ENCODE data around the gene TUB. TPM values are rescaled to one million over a fixed set of nuclear protein-coding genes. Genes with fewer than 3 reads are reported as not detected.

Gene TUB
- total RNA-seq, 1 experiment from 2014 or later = under 0.01 TPM

DNA sequence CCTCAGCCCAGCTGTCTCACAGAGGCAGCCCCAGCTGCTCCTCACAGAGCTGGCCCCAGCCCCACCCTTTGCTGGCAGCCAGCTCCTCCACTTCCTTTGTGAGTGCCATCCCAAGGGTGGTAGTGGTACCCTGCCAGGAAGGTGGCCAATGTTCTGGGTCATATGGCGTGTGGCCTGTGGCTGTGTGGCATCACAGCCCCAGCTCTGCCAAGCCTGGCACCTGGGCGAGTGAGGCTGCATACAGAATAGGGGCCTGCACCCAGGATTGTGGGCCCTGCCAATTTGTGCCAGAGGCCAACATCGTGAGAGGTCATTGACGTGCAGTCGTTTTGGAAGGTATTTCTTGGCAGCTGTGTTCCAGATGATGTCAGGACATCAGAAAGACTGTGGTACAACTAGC lies 10.7 kb downstream of the TUB start:
- no peak for DNase-seq (ENCODE audit: low read depth)

DNA sequence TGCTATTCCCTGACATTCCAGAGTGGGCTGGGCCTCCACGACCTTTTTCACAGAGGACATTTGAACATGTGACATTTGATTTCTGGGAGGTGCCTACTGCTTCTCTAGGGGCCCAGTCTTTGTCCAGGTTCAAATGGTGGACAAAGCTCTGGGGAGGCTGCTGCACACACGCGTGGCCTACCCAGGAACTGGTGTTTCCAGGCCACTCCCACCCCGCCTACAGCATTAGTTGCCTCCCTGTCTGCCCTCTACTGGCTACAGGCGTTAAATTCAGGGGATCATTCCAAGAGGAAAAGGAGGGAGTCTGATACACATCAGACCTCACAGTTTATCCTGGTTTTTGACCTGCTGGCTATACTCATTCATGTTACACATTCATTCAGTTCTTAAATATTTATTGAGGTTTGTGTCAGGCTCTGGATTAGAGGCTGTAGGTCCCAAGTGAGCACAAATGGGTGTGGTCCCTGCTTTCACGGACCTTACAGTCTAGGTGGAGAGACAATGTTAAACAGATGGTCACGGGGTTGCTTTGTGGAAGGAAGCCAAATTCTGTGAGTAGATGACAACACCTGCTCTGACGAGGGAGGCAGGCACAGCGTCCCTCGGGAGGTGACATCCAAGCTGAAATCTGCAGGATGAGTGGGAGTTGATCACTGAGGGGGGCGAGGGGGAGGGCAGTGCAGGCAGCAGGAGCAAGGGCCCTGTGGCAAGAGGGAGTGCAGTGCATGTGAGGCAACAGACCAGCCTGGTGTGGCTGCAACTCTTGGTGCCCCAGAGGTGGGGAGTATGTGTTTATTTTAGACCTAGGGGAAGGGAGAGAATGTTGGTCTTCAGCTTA lies 11.8 kb downstream of the TUB start:
- peak; percentile 64 for DNase-seq (ENCODE audit: low read depth)

DNA sequence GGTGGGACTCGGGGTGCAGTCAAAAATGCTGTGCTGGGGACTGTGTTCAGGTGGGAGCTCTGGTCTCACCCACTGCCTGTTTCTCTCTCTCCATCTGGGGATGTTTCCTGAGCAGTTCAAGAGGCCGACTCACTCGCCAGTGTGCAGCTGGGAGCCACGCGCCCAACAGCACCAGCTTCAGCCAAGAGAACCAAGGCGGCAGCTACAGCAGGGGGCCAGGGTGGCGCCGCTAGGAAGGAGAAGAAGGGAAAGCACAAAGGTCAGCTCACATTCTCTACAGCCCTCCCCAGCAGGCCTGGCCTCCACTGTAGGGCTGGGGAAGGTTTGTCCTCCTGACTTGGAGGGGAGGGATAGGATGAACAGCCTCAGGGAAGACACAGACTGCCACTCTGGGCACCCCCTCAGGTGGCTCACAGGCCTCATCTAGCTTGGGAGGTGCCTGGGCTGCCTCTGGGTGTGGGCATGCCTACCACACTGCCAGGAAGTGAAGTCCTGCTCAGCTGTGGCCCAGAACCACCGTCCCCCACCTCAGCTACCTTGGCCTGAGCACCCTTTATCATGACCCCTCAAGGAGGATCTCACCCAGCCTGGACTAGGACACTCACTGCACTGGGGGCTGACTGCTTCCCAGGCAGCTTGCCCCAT lies 13.0 kb downstream of the TUB start:
- DNase-seq (ENCODE audit: low read depth) = no peak

DNA sequence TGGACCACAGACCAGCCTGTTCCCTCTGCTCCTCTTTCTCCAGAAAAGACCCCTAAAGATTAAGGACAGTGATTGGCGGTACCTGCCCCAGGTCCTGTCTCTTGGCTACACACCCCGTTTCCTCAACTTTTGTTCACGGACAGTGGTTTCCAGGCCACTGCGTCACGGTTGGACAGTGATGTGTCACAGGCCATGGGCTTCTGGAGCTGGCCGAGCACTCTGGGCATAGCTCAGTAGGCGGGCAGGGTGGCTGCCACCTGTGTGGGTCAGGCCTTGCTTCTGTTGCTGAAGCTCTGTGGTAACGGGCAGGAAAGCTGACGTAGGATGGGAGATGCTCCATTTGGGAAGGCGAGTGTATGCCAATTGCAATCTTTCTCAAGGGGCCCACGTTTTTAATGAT lies 13.6 kb downstream of the TUB start:
- DNase-seq (ENCODE audit: low read depth) = no peak

DNA sequence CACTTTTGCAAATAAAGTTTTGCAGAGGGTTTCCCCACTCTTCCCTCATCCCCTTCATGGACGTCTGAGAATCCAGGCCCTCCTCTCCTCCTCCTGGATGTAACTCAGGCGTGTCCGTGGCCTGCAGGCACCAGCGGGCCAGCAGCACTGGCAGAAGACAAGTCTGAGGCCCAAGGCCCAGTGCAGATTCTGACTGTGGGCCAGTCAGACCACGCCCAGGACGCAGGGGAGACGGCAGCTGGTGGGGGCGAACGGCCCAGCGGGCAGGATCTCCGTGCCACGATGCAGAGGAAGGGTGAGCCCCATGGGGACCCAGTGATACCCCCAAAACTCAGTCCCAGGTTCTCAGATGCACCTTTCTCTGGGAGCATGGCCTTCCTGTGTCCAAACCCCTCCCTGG lies 14.4 kb downstream of the TUB start:
- DNase-seq (ENCODE audit: low read depth) = no peak

DNA sequence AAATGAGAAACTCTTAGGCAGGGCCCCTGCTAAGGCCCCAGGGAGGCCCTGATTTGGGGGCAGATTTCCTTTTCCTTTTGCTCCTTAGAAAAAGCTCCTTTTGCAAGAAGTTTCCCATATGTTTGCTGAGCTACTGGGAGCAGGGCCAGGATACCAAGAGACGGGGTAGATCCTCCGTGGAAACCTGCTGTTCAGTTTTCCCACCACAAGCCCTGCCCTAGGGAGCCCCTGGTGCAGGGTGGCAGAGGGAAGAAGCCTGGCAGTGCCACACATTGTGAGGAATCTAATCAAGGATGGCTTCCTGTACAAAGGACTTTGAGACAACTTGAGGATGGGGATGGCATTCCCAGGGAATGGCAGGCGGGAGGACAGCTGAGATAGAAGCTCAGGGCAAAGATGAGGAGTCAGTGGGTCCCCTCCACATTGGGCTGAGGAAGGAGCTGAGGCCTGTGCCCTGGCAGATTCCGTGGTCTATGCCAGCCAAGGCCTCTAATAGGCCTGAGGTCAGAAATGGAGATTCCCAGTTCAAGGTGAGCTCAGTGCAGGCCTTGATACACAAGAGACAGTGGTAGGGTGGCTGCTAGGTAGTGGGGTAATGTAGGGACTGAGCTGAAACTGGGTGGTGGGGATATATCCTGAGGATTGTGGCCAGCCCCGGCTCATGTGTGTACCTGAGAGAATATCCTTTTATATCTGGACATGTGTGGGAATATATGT lies 15.0 kb downstream of the TUB start:
- no peak for DNase-seq (ENCODE audit: low read depth)

DNA sequence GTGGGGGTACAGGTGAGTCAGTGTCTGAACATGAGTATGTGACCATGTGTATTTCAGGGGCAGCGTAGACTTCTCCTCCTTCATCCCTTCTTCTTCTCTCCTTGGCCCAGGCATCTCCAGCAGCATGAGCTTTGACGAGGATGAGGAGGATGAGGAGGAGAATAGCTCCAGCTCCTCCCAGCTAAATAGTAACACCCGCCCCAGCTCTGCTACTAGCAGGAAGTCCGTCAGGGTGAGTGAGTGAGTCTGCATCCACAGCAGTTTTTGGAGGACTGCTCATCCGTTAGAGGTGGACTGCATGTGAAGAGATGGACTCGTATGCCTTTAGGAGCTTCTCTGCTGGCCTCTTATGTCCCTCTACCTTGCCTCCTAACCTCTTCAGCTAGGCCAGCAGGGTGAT lies 15.6 kb downstream of the TUB start:
- no peak for DNase-seq (ENCODE audit: low read depth)

DNA sequence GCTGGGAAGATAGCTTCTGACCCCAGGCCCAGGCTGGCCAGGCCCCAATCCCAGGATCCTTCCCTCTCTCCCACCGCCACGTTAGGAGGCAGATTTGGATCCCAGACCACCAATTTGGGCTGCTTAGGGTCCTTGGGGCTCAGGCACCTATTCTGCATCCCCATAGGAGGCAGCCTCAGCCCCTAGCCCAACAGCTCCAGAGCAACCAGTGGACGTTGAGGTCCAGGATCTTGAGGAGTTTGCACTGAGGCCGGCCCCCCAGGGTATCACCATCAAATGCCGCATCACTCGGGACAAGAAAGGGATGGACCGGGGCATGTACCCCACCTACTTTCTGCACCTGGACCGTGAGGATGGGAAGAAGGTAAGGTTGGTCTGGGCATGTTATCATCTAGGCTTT lies 16.1 kb downstream of the TUB start:
- DNase-seq (ENCODE audit: low read depth) = no peak

DNA sequence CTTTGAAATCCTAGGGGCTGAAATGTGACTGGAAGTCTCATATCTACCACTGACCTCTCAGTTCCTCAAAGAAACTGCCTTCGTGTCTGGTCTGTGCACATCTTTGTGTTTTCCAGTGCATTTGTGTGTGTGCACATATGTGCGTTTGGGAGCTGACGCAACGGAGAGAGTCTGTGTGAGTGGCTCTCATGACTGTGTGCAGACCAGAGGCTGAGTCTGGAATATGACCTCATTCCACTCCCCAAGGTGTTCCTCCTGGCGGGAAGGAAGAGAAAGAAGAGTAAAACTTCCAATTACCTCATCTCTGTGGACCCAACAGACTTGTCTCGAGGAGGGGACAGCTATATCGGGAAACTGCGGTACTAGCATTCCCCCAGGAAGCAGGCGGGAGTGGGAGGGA lies 16.5 kb downstream of the TUB start:
- DNase-seq (ENCODE audit: low read depth) = no peak

DNA sequence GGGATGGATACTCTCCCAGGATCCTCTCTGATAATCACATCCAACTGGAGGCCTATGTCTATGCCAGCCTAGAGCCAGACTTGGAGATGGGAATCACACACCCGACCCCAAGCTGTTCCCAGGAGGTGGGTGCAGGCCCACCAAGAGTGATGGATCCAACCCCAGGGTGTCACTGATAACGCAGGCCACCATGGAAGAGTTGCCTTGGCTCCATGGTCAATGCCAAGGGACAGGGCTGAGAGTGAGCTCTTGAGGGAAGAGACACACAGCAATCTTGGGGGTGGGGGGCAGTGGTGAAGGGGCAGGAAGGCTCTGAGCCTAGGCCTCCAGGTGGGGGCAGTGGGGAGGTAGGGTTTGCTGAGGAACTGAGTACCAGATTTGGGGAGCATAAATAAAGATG lies 16.9 kb downstream of the TUB start:
- no peak for DNase-seq (ENCODE audit: low read depth)

DNA sequence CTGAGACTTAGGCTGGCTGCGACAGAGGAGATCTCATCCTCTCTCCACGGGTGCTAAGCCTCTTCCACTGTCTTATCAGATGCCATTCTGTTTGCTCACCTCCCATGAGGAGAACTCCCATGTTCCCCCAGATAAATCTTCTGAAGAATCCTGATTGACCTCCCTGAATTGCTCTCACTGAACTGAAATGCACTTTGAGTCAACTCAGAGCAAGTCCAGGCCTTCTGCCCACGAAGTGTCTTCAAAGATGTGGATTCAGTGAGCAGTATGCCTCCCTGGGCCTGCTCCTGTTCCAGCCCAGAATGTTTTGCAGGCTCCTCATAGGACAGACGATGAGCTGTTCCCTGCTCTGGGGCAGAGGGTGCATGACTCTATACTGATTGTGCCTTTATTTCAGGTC lies 17.4 kb downstream of the TUB start:
- no peak for DNase-seq (ENCODE audit: low read depth)

DNA sequence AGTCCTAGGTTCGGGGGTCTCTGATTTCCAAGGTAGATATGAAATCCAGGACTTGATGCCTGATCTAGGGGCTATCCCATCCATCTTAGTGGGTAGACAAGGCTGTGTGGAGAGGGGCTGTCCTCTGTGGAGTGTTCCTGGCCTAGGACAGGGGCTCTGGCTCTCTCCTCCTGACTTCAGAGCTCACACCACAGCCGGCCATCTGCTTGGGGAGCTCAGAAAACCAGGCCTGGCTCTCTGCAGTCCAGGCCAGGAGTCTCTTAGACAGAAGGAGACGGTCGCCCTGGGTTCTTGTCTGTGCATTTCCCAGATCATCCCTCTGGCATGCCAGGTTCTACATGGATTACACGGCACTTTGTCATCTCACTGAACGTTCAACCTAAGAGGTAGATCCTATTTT lies 17.9 kb downstream of the TUB start:
- DNase-seq (ENCODE audit: low read depth) = no peak

DNA sequence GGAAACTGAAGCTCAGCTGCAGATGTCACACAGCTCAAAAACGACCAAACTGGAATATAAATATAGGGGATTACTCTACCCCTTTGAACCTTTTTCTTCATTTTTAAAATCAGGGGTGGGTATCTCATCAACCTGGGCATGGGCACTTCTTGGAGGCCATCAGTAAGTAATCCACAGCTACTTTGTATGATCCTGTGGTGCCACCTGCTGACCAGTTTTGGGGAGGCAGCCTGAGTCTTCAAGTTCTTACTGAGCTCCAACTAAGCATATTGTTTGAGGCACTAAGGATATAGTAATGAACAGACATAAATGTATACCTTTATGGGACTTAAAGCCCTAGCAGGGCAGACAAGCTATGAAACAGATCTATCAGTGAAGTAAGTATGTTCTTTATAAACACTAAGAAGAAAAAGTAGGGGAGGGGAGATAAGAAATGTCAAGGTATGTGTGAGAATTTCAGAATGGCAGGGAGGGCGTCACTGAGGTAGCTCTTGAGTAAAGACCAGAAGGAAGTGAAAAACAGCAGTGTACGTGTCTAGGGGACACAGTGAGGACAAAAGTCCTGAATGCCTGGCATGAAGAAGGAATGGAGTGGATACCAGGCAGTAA lies 18.4 kb downstream of the TUB start:
- peak; percentile 57 for DNase-seq (ENCODE audit: low read depth)

DNA sequence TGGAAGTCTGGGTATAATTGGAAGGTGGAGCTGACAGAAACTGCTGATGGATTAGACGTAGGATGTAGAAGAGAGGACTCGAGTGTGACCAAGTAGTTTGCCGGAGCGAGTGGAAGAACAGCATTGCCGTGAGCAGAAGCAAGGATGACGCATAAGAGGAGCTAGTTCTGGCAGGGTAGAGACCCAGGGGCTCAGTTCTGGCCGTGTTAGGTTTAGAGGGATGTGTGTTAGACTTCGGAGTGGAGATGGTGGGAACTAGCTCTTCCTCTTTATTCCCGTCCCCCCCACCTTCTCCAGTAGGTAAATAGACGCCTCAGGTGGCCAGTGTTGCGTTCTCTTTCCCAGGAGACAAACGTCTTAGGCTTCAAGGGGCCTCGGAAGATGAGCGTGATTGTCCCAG lies 19.1 kb downstream of the TUB start:
- DNase-seq (ENCODE audit: low read depth) = no peak

DNA sequence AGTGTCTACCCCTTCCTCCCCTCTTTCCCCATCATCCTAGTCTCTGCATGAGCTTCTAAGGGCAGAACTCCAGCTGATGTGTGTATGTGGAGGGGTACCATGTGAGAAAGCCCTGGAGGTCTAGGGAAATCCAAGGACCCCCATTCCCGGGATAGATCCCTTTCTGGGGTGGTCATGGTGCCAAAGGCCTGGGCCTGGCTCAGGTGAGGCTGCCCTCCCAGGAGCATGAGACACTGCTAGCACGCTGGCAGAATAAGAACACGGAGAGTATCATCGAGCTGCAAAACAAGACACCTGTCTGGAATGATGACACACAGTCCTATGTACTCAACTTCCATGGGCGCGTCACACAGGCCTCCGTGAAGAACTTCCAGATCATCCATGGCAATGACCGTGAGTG lies 19.6 kb downstream of the TUB start:
- no peak for DNase-seq (ENCODE audit: low read depth)

DNA sequence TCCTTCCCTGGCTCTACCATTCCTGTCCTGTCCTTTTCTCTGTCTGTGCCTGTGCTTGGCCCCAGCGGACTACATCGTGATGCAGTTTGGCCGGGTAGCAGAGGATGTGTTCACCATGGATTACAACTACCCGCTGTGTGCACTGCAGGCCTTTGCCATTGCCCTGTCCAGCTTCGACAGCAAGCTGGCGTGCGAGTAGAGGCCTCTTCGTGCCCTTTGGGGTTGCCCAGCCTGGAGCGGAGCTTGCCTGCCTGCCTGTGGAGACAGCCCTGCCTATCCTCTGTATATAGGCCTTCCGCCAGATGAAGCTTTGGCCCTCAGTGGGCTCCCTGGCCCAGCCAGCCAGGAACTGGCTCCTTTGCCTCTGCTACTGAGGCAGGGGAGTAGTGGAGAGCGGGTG lies 20.4 kb downstream of the TUB start:
- no peak for DNase-seq (ENCODE audit: low read depth)

DNA sequence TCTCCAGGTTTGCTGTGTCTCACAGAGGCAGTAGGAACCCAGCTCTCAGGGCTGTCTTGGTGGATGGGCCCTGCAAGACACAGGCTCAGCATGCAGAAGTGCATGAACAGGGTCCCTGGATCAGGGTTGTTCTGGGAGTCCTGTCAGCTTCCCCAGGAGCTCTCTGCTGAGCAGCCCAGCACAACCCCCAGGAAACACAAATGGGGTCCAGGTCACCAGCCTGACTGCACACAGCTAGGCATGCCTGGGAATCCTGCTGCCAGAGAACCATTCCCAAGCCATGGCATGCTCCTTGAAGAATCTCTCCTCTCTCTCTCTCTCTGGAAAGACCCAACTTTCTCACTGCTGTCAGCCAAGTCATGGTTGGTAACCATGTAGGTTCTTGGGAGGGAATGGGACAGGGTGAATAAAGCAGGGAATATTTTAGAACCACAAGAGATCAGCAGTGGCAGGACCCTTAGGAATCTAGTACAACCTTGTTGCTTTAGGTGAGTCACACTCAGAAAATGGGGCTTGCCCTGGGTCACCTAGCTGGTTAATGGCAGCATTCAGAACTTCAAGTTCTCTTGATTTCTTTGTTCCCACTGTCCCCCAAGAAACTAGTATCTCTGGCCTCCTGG lies 21.4 kb downstream of the TUB start:
- DNase-seq (ENCODE audit: low read depth) = no peak

DNA sequence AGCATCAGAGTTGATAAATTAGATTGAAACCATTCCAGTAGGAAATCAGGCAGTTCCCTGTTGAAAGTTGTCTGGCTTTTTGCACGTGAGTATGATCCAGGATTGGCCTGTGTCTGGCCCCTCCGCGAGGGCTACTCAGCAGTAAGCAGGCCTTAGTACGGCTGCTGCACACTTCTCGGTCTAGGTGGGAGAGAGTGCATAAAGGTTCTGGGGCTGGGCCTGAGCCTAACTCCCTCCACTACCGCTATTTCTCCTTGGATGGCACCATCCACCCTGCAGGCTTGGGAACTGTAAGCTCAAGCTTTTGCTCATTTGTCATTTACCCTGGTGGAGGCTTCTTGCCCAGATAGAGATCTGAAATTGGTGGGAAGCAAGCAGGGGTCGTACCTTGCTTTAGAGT lies 22.0 kb downstream of the TUB start:
- no peak for DNase-seq (ENCODE audit: low read depth)

DNA sequence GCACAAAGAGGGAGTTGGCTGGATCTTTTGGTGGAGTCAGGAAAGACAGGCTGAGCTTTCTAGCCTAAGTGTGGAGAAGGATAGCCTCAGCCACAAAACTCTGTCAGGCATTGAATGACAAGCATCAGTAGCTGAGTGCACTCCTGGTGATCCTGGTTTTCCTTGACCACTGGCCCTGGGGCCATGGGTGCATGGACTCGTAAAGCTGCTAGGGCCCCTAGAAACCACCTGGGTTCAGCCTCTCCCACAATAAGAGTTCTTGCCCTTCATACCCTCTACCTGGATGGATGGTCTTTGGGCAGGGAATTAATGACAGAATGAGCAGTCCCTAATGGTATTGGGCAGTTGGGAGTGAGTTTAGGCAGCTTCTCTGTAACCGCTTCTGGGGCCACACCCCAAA lies 22.9 kb downstream of the TUB start:
- no peak for DNase-seq (ENCODE audit: low read depth)

DNA sequence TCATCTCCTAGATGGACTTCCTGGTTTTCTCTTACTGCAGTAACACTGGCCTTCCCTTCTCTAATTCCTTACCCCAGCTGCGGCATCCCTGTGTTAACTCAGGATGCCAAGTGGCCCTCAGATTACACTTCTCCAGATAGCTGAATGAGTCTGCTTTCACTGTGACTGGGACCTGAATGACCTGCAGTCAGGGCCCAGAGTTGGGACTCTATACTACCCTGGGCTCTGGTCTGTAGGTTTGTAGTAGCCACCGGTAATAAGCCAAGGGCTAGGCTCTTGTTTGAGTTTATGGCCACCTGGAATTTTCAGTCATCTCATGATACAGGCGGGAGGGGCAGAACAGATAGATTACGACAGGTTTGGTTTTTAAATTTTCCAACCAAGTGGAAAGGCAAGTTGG lies 24.1 kb downstream of the TUB start:
- DNase-seq (ENCODE audit: low read depth) = no peak

DNA sequence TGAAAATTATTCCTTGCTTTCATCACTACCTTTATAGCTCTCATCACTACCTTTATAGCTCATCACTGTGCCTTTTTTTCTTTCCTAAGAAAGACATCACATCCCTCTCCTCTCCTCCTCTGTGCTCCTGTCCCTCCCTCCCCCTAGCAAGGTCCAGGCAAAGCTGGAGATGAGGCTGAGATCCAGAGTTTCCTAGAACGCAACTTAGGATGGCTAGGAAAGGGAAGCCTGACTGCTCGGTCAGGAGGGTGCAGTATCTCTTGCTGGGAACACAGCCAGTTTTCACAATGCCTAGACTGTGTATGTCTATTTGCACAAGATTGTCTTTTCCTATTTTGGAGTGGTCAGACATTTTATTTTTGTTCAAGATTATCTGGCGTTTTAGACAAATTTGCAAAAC lies 24.7 kb downstream of the TUB start:
- no peak for DNase-seq (ENCODE audit: low read depth)

DNA sequence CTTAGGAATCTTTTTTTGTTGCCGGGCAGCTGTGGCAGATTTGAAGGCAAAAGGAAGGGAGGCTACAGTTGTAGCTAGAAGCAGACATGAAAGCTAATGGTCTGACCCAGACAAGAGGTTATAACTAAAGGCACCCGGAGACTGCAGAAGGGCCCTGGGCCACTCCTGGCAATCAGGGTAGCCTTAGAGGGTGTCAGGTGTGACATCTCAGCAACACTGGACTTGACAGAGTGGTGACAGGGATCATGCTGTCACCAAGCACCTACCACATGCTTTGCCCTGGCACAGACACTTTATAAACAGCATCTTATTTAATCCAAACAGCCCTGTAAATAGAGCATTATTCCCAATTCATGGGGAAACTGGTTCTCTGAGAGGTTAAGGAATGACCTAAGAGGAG lies 25.7 kb downstream of the TUB start:
- DNase-seq (ENCODE audit: low read depth) = no peak
